H1 (cell line): Measurements from ENCODE around the gene ARNT2.

Source experiments
- HDAC2 ChIP-seq, 2 experiments: fragments of 300-600 bp in 1 of 2; sonication (generic) in 1 of 2; IDR thresholded peaks; 2 replicates each; pipeline ENCODE4 v1.6.1; 2011 to 2012; ENCODE audit warnings: low read depth in 2 of 2, low read length in 2 of 2, mild to moderate bottlenecking in 2 of 2, moderate library complexity in 2 of 2, borderline replicate concordance in 1 of 2, inconsistent platforms in 1 of 2
- RFX5 ChIP-seq: IDR thresholded peaks from 2 replicates; pipeline ENCODE4 v1.6.1; 2011; ENCODE audit warnings: low read depth, low read length, improper control_type of control experiment, borderline replicate concordance
- SP1 ChIP-seq: IDR thresholded peaks from 2 replicates; pipeline ENCODE4 v1.6.1; 2011; ENCODE audit warnings: low read depth, low read length
- SRF ChIP-seq: IDR thresholded peaks from 2 replicates; pipeline ENCODE4 v1.6.1; 2011; ENCODE audit warnings: mild to moderate bottlenecking, low read depth, low read length, moderate library complexity
- TF ChIP-seq, protein P1 (sequence below), 3 experiments: IDR thresholded peaks; 1 replicate in 2 of 3; 2 replicates in 1 of 3; pipeline versions ENCODE4 v1.5.1 to v1.6.1; 2011; ENCODE audit warnings: low read length in 3 of 3, mild to moderate bottlenecking in 3 of 3, inconsistent platforms in 2 of 3, low read depth in 1 of 3, moderate library complexity in 1 of 3; ENCODE audit not compliant: insufficient read depth in 1 of 3; ENCODE audit errors: control extremely low read depth in 1 of 3

DNA sequence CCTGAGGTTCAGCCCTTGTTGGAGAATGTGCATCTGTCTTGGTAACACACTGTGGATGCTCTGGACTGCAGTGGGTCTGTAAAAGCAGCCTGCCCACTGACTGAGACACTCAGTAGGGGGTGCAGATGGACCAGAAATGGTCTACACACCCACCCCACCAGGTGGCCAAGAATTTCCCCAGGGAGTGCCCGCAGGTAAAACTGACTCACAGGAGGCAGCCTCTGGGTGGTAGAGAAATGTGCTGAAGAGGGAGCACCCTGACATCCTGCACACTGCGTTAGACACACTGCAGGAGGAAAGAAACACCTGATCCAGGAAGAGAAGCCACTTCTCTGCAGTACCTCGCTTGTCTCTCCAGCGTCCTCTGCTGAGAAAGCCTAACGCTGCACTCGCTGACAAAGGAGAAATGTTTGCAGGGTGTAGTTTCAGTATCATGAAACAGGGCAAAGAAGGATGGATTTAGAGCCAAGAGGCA, 181.4 kb downstream of the ARNT2 start:
- TF ChIP-seq RFX5 = no peak
- TF ChIP-seq, protein P1, sequence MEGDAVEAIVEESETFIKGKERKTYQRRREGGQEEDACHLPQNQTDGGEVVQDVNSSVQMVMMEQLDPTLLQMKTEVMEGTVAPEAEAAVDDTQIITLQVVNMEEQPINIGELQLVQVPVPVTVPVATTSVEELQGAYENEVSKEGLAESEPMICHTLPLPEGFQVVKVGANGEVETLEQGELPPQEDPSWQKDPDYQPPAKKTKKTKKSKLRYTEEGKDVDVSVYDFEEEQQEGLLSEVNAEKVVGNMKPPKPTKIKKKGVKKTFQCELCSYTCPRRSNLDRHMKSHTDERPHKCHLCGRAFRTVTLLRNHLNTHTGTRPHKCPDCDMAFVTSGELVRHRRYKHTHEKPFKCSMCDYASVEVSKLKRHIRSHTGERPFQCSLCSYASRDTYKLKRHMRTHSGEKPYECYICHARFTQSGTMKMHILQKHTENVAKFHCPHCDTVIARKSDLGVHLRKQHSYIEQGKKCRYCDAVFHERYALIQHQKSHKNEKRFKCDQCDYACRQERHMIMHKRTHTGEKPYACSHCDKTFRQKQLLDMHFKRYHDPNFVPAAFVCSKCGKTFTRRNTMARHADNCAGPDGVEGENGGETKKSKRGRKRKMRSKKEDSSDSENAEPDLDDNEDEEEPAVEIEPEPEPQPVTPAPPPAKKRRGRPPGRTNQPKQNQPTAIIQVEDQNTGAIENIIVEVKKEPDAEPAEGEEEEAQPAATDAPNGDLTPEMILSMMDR (IDR thresholded peaks at IDR 0.05; ENCODE audit: control extremely low read depth in 1 of 3, insufficient read depth in 1 of 3, low read depth in 1 of 3, low read length in 3 of 3) = peak; percentile 36 to 54 (median 53)
- TF ChIP-seq SRF = no peak
- no peak for TF ChIP-seq SP1
- TF ChIP-seq HDAC2 (IDR thresholded peaks at IDR 0.05; ENCODE audit: borderline replicate concordance in 1 of 2, low read depth in 2 of 2, low read length in 2 of 2) = no peak
